Activated CD8-positive, alpha-beta memory T cell treated with anti-CD3 and anti-CD28 coated beads for 4 hours (primary cell): ENCODE data around the gene ADAM21.
A peak's percentile ranks its signal among the peaks of the same experiment; 100 is the strongest.
"Not testable (repeated sequence)": the region's sequence is repeated elsewhere in the genome, so short reads cannot be mapped to it uniquely, and the experiment has no call there.

Experiments
- DNase-seq, 2 donors: peaks; one replicate each; pipeline ENCODE4 v3.0.0-alpha.2; 2020; ENCODE audit warnings: low read depth in 2 of 2

ADAM21 gene

DNA sequence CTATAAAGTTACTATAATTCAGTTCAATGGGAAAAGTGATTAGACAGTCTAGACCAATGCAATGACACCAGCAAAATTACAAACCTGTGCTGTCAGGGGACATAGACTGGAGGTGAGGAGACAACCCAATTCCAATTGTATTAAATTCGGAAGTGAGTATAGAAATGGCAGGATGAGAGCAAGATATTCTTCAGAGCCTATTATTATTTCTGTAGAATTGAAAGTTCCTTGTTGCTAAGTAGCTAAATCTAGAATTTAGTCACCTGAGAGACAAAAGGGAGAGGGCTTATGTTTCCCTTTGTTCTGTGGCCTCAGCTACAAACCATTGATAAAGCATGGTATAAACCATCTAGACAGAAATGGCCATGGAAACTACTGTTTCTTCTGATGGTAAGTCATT, at the start of gene ADAM21:
TSS of gene ADAM21 (plus strand) at position 301 of the 400 bp plus-strand sequence. CDS start 5,326 bp downstream, outside the sequence.
- DNase-seq, result no peak

GRCh38 chr14:70403335-70403734, 48.6 kb upstream of the ADAM21 start:
- DNase-seq, result not testable (repeated sequence)

DNA sequence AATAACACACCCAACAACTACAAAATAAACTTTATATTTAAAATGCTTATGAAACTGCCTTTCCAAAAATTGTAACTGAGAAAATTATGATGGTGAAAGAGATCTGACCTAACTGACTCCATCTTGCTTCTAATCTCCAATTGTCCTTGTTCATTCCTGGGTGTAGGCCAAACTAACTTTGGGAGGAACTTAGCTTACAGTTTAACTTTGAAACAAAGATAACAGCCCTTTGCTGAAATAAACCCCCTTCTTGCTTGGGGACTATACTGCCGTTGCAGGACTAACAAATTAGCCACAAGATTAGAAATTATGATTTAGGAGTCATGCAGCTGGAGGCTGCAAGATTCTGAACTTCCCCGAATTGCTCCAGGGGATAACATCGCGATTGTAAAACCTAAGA, 45.8 kb upstream of the ADAM21 start:
- not testable (repeated sequence) for DNase-seq

GRCh38 chr14:70407621-70408020, 44.4 kb upstream of the ADAM21 start:
- DNase-seq, result no peak

GRCh38 chr14:70415788-70416187, 36.2 kb upstream of the ADAM21 start:
- DNase-seq, result no peak

DNA sequence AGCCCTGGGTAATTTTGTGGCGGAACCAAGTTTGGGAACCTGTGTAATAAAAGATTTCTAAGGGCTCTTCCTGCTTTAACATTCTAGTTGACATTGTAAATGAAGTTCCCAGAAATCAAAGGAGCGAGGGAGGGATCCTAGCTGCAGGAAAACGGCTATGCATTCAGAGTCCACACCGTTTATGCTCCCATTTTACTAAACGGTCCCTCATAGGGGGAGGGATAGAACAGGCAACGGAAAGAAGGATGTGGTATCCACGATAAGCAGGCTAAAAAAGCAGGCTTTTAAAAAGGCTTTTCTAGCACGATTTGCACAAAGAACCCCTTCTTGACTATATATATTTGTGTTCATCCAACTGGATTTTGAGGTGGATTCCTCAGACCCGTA, 35.6 kb upstream of the ADAM21 start:
- DNase-seq, result no peak

DNA sequence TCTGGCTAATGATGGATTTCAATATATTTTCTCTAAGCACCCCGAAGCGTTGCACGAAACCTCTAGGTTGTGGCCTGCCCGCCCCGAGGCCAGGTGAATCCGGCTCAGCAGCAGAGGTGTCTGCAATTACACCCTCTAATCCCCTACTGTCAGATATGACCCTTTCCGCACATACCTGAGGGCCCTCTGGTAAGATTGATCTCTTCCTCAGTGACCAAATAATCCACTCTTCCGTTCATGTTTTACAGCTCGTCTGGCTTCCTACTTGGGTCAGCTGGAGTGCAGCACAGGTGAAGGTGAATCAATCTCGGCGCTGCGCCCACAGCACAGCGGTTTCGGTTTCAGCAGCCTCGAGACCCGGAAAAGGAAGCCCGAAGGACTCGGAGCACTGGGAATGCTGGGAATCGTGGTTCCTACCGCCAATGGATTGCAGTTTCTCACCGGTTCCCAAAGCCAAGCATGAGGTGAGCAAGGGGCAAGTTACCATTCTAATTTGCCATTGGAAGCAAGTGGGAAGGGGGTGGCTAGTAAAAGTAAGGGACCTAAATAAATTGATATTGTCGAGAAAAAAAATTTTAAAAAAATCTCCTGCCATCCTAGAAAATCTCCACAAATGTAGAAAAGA, 35.1 kb upstream of the ADAM21 start, which contains the start of gene SYNJ2BP:
TSS of gene SYNJ2BP (minus strand) at position 366 of the 625 bp plus-strand sequence. CDS start at position 239, 127 bp downstream.
- DNase-seq, result peak; percentile 19 to 45

DNA sequence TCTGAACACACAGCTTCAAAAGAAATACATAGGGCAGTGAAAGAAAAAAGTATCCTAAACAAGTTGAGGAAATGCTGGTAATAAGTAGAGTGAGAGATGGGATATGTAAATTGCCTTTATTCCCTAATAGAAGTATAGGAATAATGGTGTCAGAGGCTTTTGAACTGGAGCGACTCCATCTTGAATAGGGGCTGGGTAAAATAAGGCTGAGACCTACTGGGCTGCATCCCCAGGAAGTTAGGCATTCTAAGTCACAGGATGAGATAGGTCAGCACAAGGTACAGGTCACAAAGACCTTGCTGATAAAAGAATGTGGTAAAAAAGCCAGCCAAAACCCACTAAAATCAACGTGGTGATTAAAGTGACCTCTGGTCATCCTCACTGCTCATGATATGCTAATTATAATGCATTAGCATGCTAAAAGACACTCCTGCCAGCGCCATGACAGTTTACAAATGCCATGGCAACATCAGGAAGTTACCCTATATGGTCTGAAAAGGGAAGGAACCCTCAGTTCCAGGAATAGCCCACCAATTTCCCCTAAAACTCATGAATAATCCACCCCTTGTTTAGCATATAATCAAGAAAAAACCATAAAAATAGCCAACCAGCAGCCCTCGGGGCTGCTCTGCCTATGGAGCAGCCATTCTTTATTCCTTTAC, 32.6 kb upstream of the ADAM21 start:
- DNase-seq, result not testable (repeated sequence)

GRCh38 chr14:70422538-70422937, 29.4 kb upstream of the ADAM21 start:
- DNase-seq, result no peak

- DNase-seq, result no peak
These were observed 26.6 kb upstream of the ADAM21 start for GRCh38 chr14:70425354-70425753.

DNA sequence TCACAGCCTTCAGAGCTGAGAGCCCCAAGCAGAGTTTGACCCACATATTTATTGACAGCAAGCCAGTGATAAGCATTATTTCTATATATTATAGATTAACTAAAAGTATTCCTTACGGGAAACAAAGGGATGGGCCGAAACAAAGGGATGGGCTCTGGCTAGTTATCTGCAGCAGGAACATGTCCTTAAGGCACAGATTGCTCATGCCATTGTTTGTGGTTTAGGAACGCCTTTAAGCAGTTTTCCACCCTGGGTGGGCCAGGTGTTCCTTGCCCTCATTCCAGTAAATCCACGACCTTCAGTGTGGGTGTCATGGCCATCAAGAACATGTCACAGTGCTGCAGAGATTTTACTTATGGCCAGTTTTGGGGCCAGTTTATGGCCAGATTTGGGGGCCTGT, 25.4 kb upstream of the ADAM21 start:
- DNase-seq, result not testable (repeated sequence)

DNA sequence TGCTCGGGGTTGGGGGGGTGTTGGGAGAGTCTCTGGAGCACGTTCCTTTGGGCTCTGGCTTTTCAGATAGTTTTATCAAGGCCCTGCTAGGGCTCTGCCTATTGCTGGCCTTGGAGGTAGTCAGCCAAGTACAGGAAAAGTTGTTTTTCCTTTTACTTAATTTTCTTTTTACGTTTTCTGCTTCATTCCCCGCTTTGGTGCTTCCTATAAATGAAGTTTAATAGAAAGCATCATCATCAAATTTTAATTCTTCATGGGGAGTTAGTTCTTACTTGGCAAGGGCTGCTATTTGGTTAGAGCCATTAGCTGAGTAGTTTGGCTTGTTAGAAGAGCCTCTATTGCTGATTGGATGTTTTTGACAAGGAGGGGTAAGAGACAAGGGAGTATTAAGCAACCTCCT, 15.1 kb upstream of the ADAM21 start:
- no peak for DNase-seq

GRCh38 chr14:70441641-70442040, 10.3 kb upstream of the ADAM21 start:
- DNase-seq, result no peak

DNA sequence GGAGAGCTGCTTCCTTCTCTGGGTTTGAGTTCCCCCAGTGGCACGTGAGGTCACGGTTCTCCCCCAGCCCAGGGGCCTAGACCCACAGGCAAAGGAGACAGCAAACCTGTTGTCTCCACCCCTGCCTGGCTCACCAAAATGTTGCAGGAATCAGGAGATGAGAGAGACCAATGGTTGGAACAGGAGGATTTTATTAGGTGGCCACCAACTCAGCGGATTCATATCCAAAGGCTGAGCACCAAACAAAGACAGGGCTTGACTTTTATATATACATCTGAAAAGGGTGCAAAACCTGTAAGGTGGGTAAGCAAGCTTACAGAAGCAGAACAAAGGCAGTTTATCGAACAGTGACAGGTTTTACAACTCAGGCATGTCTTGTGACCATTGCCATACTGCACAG, 9.2 kb upstream of the ADAM21 start:
- DNase-seq, result no peak

DNA sequence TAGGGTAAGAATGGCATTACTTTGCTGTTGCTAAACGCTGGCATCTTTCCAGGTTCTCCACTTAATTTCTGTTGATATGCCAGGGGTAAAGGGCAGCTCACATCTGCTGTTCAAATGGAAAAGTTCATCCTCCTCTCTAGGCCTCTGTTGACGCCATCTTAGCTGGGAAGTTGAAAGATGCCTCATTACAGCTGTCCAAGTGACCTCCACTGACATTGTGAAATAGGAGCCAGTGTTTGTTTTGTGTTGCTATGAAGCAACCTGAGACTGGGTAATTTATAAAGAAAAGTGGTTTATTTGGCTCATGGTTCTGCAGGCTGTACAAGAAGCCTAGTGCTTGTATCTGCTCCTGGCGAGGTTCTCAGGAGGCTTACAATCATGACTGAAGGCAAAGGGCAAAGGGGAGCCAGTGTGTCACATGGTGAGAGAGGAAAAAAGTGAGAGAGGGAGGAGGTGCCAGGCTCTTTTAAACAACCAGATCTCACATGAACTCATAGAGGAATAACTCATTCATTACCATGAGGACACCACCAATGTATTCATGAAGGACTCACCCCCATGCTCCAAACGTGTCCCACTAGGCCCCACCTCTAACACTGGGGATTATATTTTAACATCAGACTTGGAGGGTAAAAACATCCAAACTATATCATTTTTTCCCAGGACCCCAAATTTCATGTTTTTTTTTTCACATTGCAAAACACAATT, 3.2 kb upstream of the ADAM21 start:
- no peak for DNase-seq

GRCh38 chr14:70454731-70455130, 2.8 kb downstream of the ADAM21 start:
- no peak for DNase-seq

DNA sequence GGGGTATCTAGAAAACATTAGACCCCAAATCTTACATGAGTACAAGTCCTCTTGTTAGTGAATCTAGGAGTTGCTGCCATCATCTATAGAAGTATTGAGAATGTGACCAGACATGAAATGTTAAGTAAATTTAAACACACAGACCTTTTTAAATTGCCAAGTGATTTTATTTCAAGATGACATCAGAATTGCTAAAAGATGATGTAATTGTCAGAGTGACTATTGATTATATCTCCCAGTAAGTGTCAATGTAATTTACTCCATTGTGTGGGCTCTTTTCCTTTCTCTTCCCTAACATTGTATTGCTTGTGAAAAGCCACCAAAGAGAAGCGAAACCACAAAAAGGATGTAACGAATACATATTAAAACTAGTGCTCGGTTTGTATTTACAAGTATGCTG, 16.8 kb downstream of the ADAM21 start:
- no peak for DNase-seq

DNA sequence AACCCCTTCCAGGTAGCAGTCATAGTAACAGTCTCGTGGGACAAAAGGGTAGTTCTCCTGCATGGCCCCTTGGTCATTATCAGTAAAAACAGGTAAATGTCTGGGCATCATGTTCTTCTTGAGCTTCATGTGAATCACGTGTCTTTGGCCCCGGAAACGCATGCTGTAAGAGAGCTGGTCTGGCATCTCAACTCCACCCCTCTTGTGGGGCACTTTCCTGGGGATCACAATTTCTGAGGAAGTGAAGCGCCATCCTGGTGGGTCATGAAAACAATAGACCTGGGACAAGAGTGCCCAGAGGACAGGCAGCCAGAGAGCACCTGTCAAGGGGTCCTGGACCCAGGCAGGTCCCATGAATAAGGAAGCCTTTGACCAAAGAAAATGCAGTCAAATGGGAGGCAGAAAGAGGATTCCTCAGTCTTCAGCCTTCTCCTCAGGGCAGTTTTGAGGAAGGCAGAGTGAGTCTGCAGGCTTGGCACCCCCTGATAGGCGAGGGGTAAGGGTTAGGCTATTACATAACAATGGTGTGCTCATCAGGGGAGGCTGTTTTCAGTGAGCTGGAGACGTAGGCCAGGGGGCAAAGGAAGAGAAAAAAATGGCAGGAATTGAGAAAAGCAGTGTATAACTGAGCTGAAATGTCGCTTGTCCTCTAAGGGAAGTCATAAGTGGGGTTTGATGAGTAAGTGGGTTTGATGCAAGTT, 19.0 kb downstream of the ADAM21 start:
- not testable (repeated sequence) for DNase-seq

- no peak for DNase-seq
These were observed 20.5 kb downstream of the ADAM21 start for GRCh38 chr14:70472253-70473159.

DNA sequence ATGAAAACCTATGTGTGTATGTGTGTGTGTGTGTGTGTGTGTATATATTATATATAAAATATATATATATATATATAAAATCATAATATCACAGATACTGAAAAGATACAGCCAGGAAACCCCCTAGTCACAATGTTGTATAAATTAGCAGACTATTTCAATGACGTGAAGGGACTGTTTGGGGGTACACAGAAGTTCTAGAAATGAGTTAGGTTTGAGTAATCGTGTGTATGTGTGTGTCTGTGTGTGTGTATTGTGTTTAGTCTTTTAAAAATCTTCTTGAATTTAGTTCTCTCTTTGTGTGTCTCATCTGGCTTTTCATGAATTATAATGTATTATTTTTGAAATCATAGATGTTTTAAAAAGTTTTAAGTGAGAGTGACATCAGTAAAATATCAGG, 21.9 kb downstream of the ADAM21 start:
- DNase-seq, result no peak

GRCh38 chr14:70475459-70475858, 23.5 kb downstream of the ADAM21 start:
- not testable (repeated sequence) for DNase-seq
